HFF-Myc (cell line): ENCODE measurements around the gene CCNA1.

Source experiments
- DNase-seq: peaks from one replicate; pipeline ENCODE4 v3.0.0-alpha.2; 2011; ENCODE audit warnings: low read depth; ENCODE audit errors: extremely low read depth
- H3K4me3 ChIP-seq: replicated peaks from 2 replicates; pipeline ENCODE4 v1.5.1; 2011; ENCODE audit warnings: low read depth, mild to moderate bottlenecking, control low read depth, low read length
- CTCF ChIP-seq: IDR thresholded peaks from 2 replicates; pipeline ENCODE4 v1.5.1; 2012; ENCODE audit warnings: mild to moderate bottlenecking, low read depth, low read length, control low read depth; ENCODE audit errors: missing control alignments

CCNA1 gene

DNA sequence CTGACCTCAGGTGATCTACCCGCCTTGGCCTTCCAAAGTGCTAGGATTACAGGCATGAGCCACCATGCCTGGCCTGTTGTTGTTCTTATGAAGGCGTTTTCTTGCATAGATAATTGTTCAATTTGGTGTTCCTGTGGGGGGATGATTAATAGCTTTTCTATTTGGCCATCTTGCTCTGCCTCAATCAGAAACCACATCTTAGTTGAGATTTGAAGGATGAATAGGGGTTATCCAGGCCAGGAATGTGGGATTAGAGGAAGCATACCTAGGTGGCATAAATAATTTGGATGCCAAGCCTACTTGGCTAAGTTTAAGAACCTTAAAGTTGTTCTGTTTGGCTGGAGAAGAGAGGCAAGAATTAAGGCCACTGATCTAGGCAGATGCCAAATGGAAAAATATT lies 44.4 kb downstream of the CCNA1 start:
- DNase-seq: no peak
- H3K4me3 ChIP-seq: no peak overlapping the region
- no peak for TF ChIP-seq CTCF

- no peak for DNase-seq
- no peak for TF ChIP-seq CTCF
- no peak overlapping the region for H3K4me3 ChIP-seq
Measured at GRCh38 chr13:36480726-36481427, 48.6 kb downstream of the CCNA1 start.

- H3K4me3 ChIP-seq: no peak overlapping the region
- no peak for TF ChIP-seq CTCF
- DNase-seq: no peak
Measured at GRCh38 chr13:36490055-36490454, 57.8 kb downstream of the CCNA1 start.
